ENCODE measurements around the gene SCRT2.

Gene SCRT2

DNA sequence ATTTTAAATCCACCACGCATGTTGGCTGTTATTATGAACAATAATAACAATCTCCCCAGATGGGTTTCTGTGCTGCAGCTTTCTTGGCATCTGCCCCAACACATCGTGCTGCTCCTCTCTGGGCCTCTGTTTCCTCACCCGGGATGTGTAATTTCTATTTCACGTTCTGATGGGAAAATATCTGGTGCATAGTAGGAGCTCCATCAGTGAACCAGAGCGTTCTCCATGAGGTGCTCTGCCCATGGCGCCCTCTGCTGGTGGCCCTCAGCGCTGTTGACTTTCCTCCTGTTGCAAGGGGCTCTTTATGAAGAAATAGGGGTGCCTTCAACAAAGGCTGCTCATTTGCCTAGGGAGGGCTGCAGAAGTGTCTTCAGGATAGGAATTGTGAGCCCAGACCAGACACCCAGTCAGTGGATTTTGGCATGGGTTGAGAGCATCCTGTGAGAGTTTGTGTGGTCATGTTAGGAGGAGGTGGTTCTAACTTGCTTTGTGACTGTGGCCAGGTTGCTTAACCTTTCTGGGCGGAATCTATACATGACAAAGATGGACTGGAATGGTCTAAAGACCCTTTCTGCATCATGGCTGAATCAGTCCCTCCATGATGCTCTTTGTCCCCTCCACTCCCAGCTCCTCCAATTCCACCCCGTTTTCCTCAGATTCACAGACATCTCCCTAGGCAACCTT, 8.1 kb downstream of the SCRT2 start:
- FAIRE-seq (peak; percentile 78), DNase-seq (ENCODE audit: insufficient read length) (no peak)
- no peak for TF ChIP-seq POLR2AphosphoS5 (IDR thresholded peaks at IDR 0.05; ENCODE audit: low read depth, low read length)
- no peak for TF ChIP-seq POLR2A (IDR thresholded peaks at IDR 0.05; ENCODE audit: low read depth, low read length)
- no peak for TF ChIP-seq TAF1 (IDR thresholded peaks at IDR 0.05; ENCODE audit: borderline replicate concordance, low read depth, low read length)

DNA sequence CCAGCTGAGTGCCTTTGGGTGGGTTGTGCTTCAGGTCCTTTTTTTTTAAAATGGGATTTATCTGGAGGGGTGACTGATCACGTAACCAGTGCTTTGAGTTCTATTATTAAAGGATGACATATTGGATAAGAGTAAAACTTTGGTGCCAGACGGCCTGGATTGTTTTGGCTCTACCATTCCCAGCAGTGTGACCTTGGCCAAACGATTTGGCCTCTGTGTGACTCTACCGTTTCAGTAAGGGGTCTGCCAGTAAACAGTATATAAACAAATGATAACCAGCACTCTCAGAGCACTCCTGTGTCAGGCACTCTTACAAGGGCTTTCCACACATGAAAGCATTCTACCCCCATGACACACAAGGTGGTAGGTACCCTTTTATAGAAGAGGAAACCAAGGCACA, 8.7 kb downstream of the SCRT2 start:
- DNase-seq (ENCODE audit: insufficient read length) (no peak), FAIRE-seq (no peak)
- TF ChIP-seq TAF1 (IDR thresholded peaks at IDR 0.05; ENCODE audit: borderline replicate concordance, low read depth, low read length) = no peak
- no peak for TF ChIP-seq POLR2A (IDR thresholded peaks at IDR 0.05; ENCODE audit: low read depth, low read length)

DNA sequence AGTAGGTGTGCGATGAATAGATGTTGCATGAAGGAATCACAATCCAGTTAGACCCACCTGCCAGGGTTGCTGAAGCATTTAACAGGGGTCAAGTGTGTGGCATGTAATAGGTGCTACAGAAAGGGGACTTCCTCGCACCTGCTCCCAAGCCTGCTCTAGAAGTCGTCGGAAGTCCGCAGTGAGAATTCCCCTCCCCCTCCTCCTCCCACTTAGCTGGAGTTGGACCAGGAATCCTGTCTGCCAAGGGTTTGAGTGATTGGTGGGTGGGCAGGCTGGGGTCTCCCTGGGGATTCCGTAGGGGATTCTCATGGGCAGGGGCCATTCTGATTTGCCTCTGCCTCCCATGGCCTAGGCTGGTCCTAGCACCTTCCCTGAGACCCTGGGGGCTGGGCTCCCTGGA, 10.3 kb downstream of the SCRT2 start:
- FAIRE-seq (no peak), DNase-seq (ENCODE audit: insufficient read length) (no peak)
- TF ChIP-seq POLR2AphosphoS5 (IDR thresholded peaks at IDR 0.05; ENCODE audit: low read depth, low read length) (no peak), POLR2A (IDR thresholded peaks at IDR 0.05; ENCODE audit: low read depth, low read length) (no peak), TAF1 (IDR thresholded peaks at IDR 0.05; ENCODE audit: borderline replicate concordance, low read depth, low read length) (no peak)

GRCh38 chr20:664576-664975, 11.0 kb downstream of the SCRT2 start:
- FAIRE-seq (no peak), DNase-seq (ENCODE audit: insufficient read length) (no peak)
- no peak for TF ChIP-seq TAF1 (IDR thresholded peaks at IDR 0.05; ENCODE audit: borderline replicate concordance, low read depth, low read length)
- no peak for TF ChIP-seq POLR2A (IDR thresholded peaks at IDR 0.05; ENCODE audit: low read depth, low read length)
- TF ChIP-seq POLR2AphosphoS5 (IDR thresholded peaks at IDR 0.05; ENCODE audit: low read depth, low read length) = no peak

- no peak for DNase-seq (ENCODE audit: insufficient read length)
- FAIRE-seq = no peak
- TF ChIP-seq TAF1 (IDR thresholded peaks at IDR 0.05; ENCODE audit: borderline replicate concordance, low read depth, low read length) (no peak), POLR2AphosphoS5 (IDR thresholded peaks at IDR 0.05; ENCODE audit: low read depth, low read length) (no peak), POLR2A (IDR thresholded peaks at IDR 0.05; ENCODE audit: low read depth, low read length) (no peak)
Observed at GRCh38 chr20:664151-664550, 11.5 kb downstream of the SCRT2 start.

DNA sequence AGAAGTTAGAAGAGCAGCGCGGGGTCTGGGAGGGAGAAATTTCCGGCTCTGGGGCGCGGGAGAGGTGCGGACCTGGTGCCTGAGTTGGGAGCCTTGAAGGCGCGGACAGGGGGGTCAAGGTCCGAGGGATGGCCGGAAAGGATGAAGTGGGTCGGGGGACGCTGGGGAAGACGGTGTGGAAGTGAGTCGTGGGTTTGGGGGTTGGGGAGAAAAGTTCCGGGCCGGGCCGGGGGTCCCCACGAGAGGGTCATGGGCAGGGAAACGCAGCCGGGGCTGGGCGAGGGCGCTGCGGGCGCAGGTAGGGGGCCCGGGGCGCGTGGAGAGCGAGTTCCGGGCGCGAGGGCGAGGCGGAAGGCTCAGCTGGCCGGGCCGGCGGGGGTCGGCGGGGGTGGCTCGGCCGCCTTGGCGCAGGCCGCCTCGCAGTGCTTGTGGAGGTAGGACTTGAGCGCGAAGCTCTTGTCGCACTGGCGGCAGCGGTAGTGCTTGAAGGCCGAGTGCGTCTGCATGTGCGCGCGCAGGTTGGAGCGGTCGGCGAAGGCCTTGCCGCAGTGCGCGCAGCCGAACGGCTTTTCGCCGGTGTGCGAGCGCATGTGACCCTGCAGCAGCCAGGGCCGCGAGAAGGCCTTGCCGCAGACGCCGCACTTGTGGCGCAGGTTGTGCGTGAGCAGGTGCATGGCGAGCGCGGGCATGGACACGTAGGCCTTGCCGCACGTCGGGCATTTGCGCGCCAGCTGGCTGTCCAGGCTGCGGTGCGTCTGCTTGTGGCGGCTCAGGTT, 12.1 kb downstream of the SCRT2 start:
- DNase-seq (ENCODE audit: insufficient read length) (no peak), FAIRE-seq (no peak)
- no peak for TF ChIP-seq POLR2AphosphoS5 (IDR thresholded peaks at IDR 0.05; ENCODE audit: low read depth, low read length)
- no peak for TF ChIP-seq TAF1 (IDR thresholded peaks at IDR 0.05; ENCODE audit: borderline replicate concordance, low read depth, low read length)
- no peak for TF ChIP-seq POLR2A (IDR thresholded peaks at IDR 0.05; ENCODE audit: low read depth, low read length)

GRCh38 chr20:662277-663192, 13.1 kb downstream of the SCRT2 start:
- TF ChIP-seq POLR2AphosphoS5 (IDR thresholded peaks at IDR 0.05; ENCODE audit: low read depth, low read length) (no peak), POLR2A (IDR thresholded peaks at IDR 0.05; ENCODE audit: low read depth, low read length) (no peak)
- DNase-seq (ENCODE audit: insufficient read length) (no peak), FAIRE-seq (no peak)

DNA sequence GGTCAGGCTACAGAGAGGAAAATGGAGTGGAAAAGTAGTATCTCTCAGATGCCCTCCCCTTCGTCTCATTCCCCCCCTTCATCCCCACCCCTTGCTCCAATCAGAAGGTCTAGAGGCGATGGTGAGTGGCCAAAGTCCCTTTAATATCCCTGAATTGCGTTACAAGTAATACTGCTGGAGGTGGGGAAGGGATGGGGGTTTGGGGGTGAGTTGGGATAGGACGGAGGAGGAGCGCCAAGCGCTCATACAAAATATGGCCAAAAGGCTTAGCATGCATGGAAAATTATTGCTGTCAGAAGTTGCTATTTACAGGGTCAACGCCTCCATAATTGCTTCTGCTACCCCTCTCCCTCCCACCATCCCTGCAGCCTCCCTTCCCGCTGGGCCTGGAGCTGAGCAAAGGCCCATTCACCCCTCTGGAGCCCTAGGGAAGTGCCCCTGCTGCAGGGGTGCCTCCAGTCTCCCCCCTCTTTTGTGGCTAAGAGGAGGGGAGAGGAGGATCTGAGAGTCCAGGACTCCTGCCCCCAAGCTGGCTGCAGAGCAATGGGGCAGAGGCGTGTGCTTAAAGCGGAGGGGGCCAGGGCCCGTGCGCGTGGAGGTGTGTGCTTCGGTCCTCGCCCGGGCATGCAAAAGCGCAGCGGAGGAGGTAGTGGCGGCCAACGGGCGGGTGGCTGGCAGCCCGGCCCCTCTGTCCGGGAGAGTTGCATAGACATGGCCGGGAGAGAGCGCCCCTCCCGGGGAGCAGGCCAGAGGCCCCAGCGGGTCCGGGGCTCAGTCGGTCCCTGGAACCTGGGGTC, 13.9 kb downstream of the SCRT2 start:
- TF ChIP-seq POLR2AphosphoS5 (IDR thresholded peaks at IDR 0.05; ENCODE audit: low read depth, low read length) (no peak), TAF1 (IDR thresholded peaks at IDR 0.05; ENCODE audit: borderline replicate concordance, low read depth, low read length) (no peak), POLR2A (IDR thresholded peaks at IDR 0.05; ENCODE audit: low read depth, low read length) (no peak)
- FAIRE-seq (no peak), DNase-seq (ENCODE audit: insufficient read length) (no peak)

GRCh38 chr20:658731-659291, 16.8 kb downstream of the SCRT2 start:
- FAIRE-seq (no peak), DNase-seq (ENCODE audit: insufficient read length) (no peak)
- no peak for TF ChIP-seq POLR2AphosphoS5 (IDR thresholded peaks at IDR 0.05; ENCODE audit: low read depth, low read length)
- TF ChIP-seq TAF1 (IDR thresholded peaks at IDR 0.05; ENCODE audit: borderline replicate concordance, low read depth, low read length) = no peak
- TF ChIP-seq POLR2A (IDR thresholded peaks at IDR 0.05; ENCODE audit: low read depth, low read length) = no peak

GRCh38 chr20:658202-658601, 17.4 kb downstream of the SCRT2 start:
- no peak for TF ChIP-seq TAF1 (IDR thresholded peaks at IDR 0.05; ENCODE audit: borderline replicate concordance, low read depth, low read length)
- no peak for TF ChIP-seq POLR2A (IDR thresholded peaks at IDR 0.05; ENCODE audit: low read depth, low read length)
- TF ChIP-seq POLR2AphosphoS5 (IDR thresholded peaks at IDR 0.05; ENCODE audit: low read depth, low read length) = no peak
- no peak for DNase-seq (ENCODE audit: insufficient read length)
- FAIRE-seq = no peak
